A549 treated with ZK216348 at 1 μM for 4 hours (cell line): Measurements from ENCODE around the gene LUC7L2. TPM values are rescaled to one million over a fixed set of nuclear protein-coding genes. Genes with fewer than 3 reads are reported as not detected.

Source experiments
- total RNA-seq: library from RNA; stranded (reverse); fragments of 200-300 nt; extraction: Qiagen RNA extraction; gene quantifications from 5 replicates; pipeline ENCODE4 v1.2.3, GENCODE V29; 2022; ENCODE audit warnings: low read depth

LUC7L2 gene, protein sequence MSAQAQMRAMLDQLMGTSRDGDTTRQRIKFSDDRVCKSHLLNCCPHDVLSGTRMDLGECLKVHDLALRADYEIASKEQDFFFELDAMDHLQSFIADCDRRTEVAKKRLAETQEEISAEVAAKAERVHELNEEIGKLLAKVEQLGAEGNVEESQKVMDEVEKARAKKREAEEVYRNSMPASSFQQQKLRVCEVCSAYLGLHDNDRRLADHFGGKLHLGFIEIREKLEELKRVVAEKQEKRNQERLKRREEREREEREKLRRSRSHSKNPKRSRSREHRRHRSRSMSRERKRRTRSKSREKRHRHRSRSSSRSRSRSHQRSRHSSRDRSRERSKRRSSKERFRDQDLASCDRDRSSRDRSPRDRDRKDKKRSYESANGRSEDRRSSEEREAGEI
- 31.2 to 44.7 TPM (median 39.0 TPM) in 5 replicates for total RNA-seq

DNA sequence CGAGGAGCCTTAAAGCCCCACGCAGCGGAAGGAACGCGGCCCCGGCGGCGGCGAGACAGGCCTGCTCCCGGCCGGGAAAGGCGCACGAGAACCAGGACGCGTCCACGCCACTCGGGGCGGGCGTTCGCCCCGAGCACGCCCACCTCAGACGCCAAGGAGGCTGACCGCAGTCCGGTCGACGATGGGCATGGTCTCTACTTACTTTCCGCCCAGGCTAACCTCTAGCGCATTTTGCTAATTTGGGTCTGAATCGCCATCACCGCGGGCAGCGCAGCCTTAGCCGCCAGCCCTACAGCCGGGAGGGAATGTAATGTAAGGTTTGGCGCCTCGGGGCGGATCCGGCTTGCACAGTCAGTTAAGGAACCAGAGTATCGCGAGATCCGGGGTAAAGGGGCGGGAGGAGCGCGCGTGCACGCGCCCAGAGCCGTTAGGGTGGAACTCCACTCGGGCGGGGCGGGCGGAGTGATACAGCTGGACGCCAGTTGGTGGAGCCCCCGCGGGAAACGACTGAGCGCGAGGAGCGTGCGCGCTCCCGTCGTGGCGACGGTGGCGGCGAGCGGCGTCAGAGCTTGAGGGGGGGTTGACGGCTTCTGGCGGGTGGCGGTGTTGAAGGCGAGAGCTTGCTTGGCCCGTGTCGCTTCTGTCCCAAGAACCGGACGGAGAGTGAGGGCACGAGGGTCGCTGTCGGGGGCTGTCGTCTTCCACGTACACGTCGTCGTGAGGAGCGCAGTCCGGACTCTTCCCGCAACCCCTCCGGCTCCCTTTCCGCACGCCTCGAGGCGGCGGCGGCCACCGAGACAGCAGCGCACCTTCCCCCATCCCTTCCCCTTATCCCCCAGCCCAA lies at the start of gene LUC7L2:
Gene LUC7L2, plus strand, starts transcription at position 529 of the 844 bp plus-strand sequence. CDS start 368 bp downstream, outside the sequence.

DNA sequence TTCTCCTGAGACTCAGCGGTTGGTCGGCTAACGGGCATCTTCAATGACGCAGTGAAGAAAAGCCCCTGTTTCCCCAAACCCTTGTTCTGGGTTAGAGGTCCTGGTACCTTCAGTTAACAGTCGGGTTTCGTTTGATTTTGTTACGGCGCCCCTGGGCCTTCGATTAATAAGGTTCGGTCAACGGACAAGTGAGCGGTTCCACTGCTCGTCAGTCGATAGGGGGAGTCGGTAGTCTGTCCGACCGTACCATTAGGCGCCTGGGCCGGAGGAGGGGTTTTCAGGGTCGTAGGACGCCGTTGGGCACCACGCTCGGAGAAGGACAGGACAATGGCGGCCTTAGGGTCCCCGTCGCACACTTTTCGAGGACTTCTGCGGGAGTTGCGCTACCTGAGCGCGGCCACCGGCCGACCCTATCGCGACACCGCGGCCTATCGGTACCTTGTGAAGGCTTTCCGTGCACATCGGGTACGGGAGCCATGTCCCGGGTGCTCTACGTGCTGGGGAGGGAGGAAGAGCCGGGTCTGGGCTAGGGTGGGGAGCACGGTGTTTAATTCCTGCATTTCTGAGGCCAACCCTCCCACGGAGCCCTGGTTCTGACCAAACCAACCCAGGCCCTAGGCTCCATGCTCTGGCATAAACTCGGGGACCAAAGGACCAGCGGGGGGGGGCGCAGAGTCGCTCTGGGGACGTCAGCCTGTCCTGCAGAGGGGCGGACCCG lies 18.5 kb upstream of the LUC7L2 start, which contains the start of gene FMC1:
Gene FMC1, plus strand, starts transcription at position 280 of the 718 bp plus-strand sequence. Its CDS starts 48 bp downstream, at position 328.

Other genes starting within 250 kb of the LUC7L2 start
- 1.6 to 3.6 TPM (median 2.7 TPM) in 5 replicates for gene UBN2, start 128.7 kb upstream of the LUC7L2 start, total RNA-seq
- gene FMC1, start 18.6 kb upstream of the LUC7L2 start, total RNA-seq, result 10.4 to 40.1 TPM (median 26.5 TPM) in 5 replicates
- 0.64 to 1.4 TPM (median 1.2 TPM) in 5 replicates for gene KLRG2, start 123.8 kb downstream of the LUC7L2 start, total RNA-seq
- gene CLEC2L, start 163.8 kb downstream of the LUC7L2 start, total RNA-seq, result 0.25 TPM in 1 of 5 replicates, not detected in the others